Right ventricle myocardium superior (tissue), 1 donor: ENCODE data around the gene VSX1. TPM values are rescaled to one million over a fixed set of nuclear protein-coding genes. Genes with fewer than 3 reads are reported as not detected.

ENCODE experiments used
- ATAC-seq: fragments of 200-7000 bp; cut with Tn5 transposase; one replicate; pipeline ENCODE4 v1.9.1; 2020; ENCODE audit warnings: mild to moderate bottlenecking; ENCODE audit not compliant: poor library complexity
- DNase-seq: peaks from one replicate; pipeline ENCODE4 v3.0.0-alpha.2; 2020
- intact Hi-C: fragments of 100-400 bp; cut with DNase I; formaldehyde crosslinking; loops from one replicate; pipeline ENCODE4 v1.11.2; 2022
- total RNA-seq: library from RNA; stranded (reverse); fragmentation: NEBNext Ultra II Directional; extraction: Animal tissue kit (Norgen Biotek cat#: 25700); gene quantifications from one replicate; pipeline ENCODE4 v1.2.1, GENCODE V29; 2021
- donor health status: DM: no; HTN: yes; CAD: no; lungs with severe emphysema.

VSX1 gene
- total RNA-seq, 1 donor from 2014 or later: 0.30 TPM

- intact Hi-C loops: no loop called here
- ATAC-seq (no peak), DNase-seq (no peak)
These were observed 11.0 kb downstream of the VSX1 start for GRCh38 chr20:25070821-25071473.

- DNase-seq: no peak
- intact Hi-C loops: loop anchor here (5.0 kb wide), 1 partner anchor 110 kb away; no protein-coding TSS in a partner anchor
- no peak for ATAC-seq
These were observed 14.6 kb downstream of the VSX1 start for GRCh38 chr20:25067102-25067987.

- ATAC-seq (no peak), DNase-seq (no peak)
- intact Hi-C loops: loop anchor here (5.0 kb wide), 1 partner anchor 111 kb away; no protein-coding TSS in a partner anchor
These were observed 15.6 kb downstream of the VSX1 start for GRCh38 chr20:25066386-25066785.

- ATAC-seq: peak; percentile 88
- intact Hi-C loops: loop anchor here (1.0 to 5.0 kb wide), 2 partner anchors 72 to 112 kb away; no protein-coding TSS in a partner anchor
- DNase-seq: peak; percentile 75
These were observed 16.2 kb downstream of the VSX1 start for GRCh38 chr20:25065625-25066338.

GRCh38 chr20:25065072-25065624 is 16.8 kb downstream of the VSX1 start:
- DNase-seq (no peak), ATAC-seq (peak; percentile 41)
- intact Hi-C loops: loop anchor here (1.0 to 5.0 kb wide), 2 partner anchors 72 to 112 kb away; no protein-coding TSS in a partner anchor

- DNase-seq: no peak
- peak; percentile 13 for ATAC-seq
- intact Hi-C loops: loop anchor here (1.0 to 5.0 kb wide), 3 partner anchors 71 to 333 kb away; no protein-coding TSS in a partner anchor
These were observed 17.3 kb downstream of the VSX1 start for GRCh38 chr20:25064561-25065071.

GRCh38 chr20:25063981-25064380 is 18.0 kb downstream of the VSX1 start:
- DNase-seq (no peak), ATAC-seq (no peak)
- intact Hi-C loops: loop anchor here (5.0 kb wide), 1 partner anchor 333 kb away; no protein-coding TSS in a partner anchor

GRCh38 chr20:25063546-25063945 is 18.4 kb downstream of the VSX1 start:
- intact Hi-C loops: loop anchor here (5.0 kb wide), 1 partner anchor 334 kb away; no protein-coding TSS in a partner anchor
- DNase-seq (no peak), ATAC-seq (no peak)

GRCh38 chr20:25062841-25063240 is 19.1 kb downstream of the VSX1 start:
- intact Hi-C loops: loop anchor here (5.0 kb wide), 1 partner anchor 334 kb away; no protein-coding TSS in a partner anchor
- DNase-seq: no peak
- ATAC-seq: no peak

GRCh38 chr20:25061821-25062530 is 20.0 kb downstream of the VSX1 start:
- ATAC-seq (no peak), DNase-seq (no peak)
- intact Hi-C loops: loop anchor here (5.0 kb wide), 1 partner anchor 335 kb away; no protein-coding TSS in a partner anchor

GRCh38 chr20:25061103-25061799 is 20.7 kb downstream of the VSX1 start:
- intact Hi-C loops: loop anchor here (5.0 kb wide), 1 partner anchor 336 kb away; no protein-coding TSS in a partner anchor
- no peak for DNase-seq
- no peak for ATAC-seq

- DNase-seq: no peak
- intact Hi-C loops: loop anchor here (5.0 to 10.0 kb wide), 2 partner anchors 195 to 337 kb away; no protein-coding TSS in a partner anchor
- no peak for ATAC-seq
These were observed 22.0 kb downstream of the VSX1 start for GRCh38 chr20:25059866-25060465.

GRCh38 chr20:25058847-25059810 is 22.8 kb downstream of the VSX1 start:
- ATAC-seq (no peak), DNase-seq (no peak)
- intact Hi-C loops: loop anchor here (10.0 kb wide), 1 partner anchor 196 kb away; no protein-coding TSS in a partner anchor

- DNase-seq (peak; percentile 85), ATAC-seq (peak; percentile 66)
- intact Hi-C loops: loop anchor here (10.0 kb wide), 1 partner anchor 197 kb away; no protein-coding TSS in a partner anchor
These were observed 23.7 kb downstream of the VSX1 start, which contains the start of gene ACSS1 for GRCh38 chr20:25058051-25058846. ACSS1 (minus strand) TSS chr20:25058139; CDS start chr20:25058102, 37 bp downstream.
